ENCODE data around the gene KCNQ1. TPM values are rescaled to one million over a fixed set of nuclear protein-coding genes. Genes with fewer than 3 reads are reported as not detected.

The KCNQ1 gene
- total RNA-seq, 1 experiment from 2014 or later: 10.7 TPM

- H3K79me2 ChIP-seq (ENCODE audit: insufficient read depth, low read length): no peaks in the 10 kb centered on the region
- no peaks in the 10 kb centered on the region for H3K36me3 ChIP-seq (ENCODE audit: control insufficient read depth in 1 of 2, insufficient read depth in 2 of 2, low read length in 2 of 2)
- no peak for TF ChIP-seq FOSL1 (IDR thresholded peaks at IDR 0.05; ENCODE audit: low read depth)
- no peak for TF ChIP-seq RAD21 (IDR thresholded peaks at IDR 0.05; ENCODE audit: low read depth)
- no peak for TF ChIP-seq SP1 (IDR thresholded peaks at IDR 0.05; ENCODE audit: low read depth)
- no peak for TF ChIP-seq TCF7L2 (IDR thresholded peaks at IDR 0.05; ENCODE audit: borderline replicate concordance, extremely low read depth, insufficient read depth, insufficient read length)
- TF ChIP-seq EZH2 (IDR thresholded peaks at IDR 0.05): no peak
- no peak for TF ChIP-seq ATF3 (IDR thresholded peaks at IDR 0.05)
- TF ChIP-seq CBX3 (IDR thresholded peaks at IDR 0.05; ENCODE audit: low read depth): no peak
- no peak for TF ChIP-seq ZNF274 (IDR thresholded peaks at IDR 0.05; ENCODE audit: low read depth, low read length)
- TF ChIP-seq POLR2A (IDR thresholded peaks at IDR 0.05; ENCODE audit: borderline replicate concordance, extremely low read depth, insufficient read depth, insufficient read length): no peak
- no peak for TF ChIP-seq JUND (IDR thresholded peaks at IDR 0.05)
- TF ChIP-seq EGR1 (IDR thresholded peaks at IDR 0.05; ENCODE audit: low read depth): no peak
- no peak for TF ChIP-seq YY1 (IDR thresholded peaks at IDR 0.05; ENCODE audit: extremely low read depth, insufficient replicate concordance, low read depth, low read length)
- no peak for TF ChIP-seq ZFX (IDR thresholded peaks at IDR 0.05)
- TF ChIP-seq REST (IDR thresholded peaks at IDR 0.05; ENCODE audit: low read depth): no peak
- no peak for TF ChIP-seq SIN3A (IDR thresholded peaks at IDR 0.05; ENCODE audit: low read depth)
- TF ChIP-seq SRF (IDR thresholded peaks at IDR 0.05; ENCODE audit: low read depth): no peak
- no peak for TF ChIP-seq ZBTB33 (IDR thresholded peaks at IDR 0.05; ENCODE audit: extremely low read depth, insufficient replicate concordance, low read length)
- no peak for TF ChIP-seq EZH2phosphoT487 (IDR thresholded peaks at IDR 0.05; ENCODE audit: borderline replicate concordance)
- TF ChIP-seq MAX (IDR thresholded peaks at IDR 0.05): no peak
- TF ChIP-seq ELF1 (IDR thresholded peaks at IDR 0.05; ENCODE audit: borderline replicate concordance, low read depth): no peak
- H3K27ac ChIP-seq (ENCODE audit: low read depth, low read length): no peak overlapping the region
- no peak overlapping the region for H3K4me2 ChIP-seq (ENCODE audit: low read length)
- no peak for DNase-seq (ENCODE audit: low read depth, low spot score)
- ATAC-seq: no peak
- ChIA-PET RAD21 (ENCODE audit: low non-redundant PET in 1 of 2, low total read pairs in 2 of 2, uncharacterized antibody in 2 of 2, unreplicated experiment in 2 of 2) (no interaction called here), POLR2A (no interaction called here), CTCF (no interaction called here)
- intact Hi-C loops (cut with micrococcal nuclease): no loop called here
- H3K9me2 ChIP-seq (ENCODE audit: insufficient read depth): no peaks in the 10 kb centered on the region
- H3K27me3 ChIP-seq (ENCODE audit: insufficient read depth, low read length): no peaks in the 10 kb centered on the region
- no TSS peak for BruUV-seq (replicated peaks)
- no peak overlapping the region for H2AFZ ChIP-seq (ENCODE audit: low read depth, low read length, poor library complexity, severe bottlenecking)
- H4K20me1 ChIP-seq (ENCODE audit: insufficient read depth): no peaks in the 10 kb centered on the region
- no peaks in the 10 kb centered on the region for H3K9me3 ChIP-seq (ENCODE audit: control insufficient read depth in 1 of 2, insufficient read depth in 1 of 2, low read depth in 1 of 2, low read length in 2 of 2)
- H3K4me3 ChIP-seq (replicated peaks in 1 of 2; ENCODE audit: low read depth in 1 of 2, low read length in 2 of 2): no peak overlapping the region
- H3K4me1 ChIP-seq (ENCODE audit: control insufficient read depth in 1 of 2, insufficient read depth in 2 of 2, low read length in 2 of 2): no peaks in the 10 kb centered on the region
- no peak overlapping the region for H3K9ac ChIP-seq (ENCODE audit: low read length)
Measured at GRCh38 chr11:2555891-2556290, 111.1 kb downstream of the KCNQ1 start.
